COLO668 (cell line): ENCODE results near the gene CHIC2.

ENCODE experiments used
- DNase-seq: peaks from one replicate; lab custom pipeline; 2025; ENCODE audit not compliant: unreplicated experiment; lab: John Stamatoyannopoulos, UW

Gene CHIC2

GRCh38 chr4:54011201-54011600 is 53.2 kb downstream of the CHIC2 start:
- no peak for DNase-seq

GRCh38 chr4:54006755-54007154 is 57.6 kb downstream of the CHIC2 start:
- no peak for DNase-seq

- DNase-seq, result no peak
Measured at GRCh38 chr4:54005475-54005874, 58.9 kb downstream of the CHIC2 start.

- no peak for DNase-seq
Measured at GRCh38 chr4:54004463-54004862, 59.9 kb downstream of the CHIC2 start.

- no peak for DNase-seq
Measured at GRCh38 chr4:54001668-54002365, 62.6 kb downstream of the CHIC2 start.

- DNase-seq, result no peak
Measured at GRCh38 chr4:53997898-53998297, 66.5 kb downstream of the CHIC2 start.

GRCh38 chr4:53994382-53995102 is 69.9 kb downstream of the CHIC2 start:
- DNase-seq, result no peak

GRCh38 chr4:53992785-53993184 is 71.6 kb downstream of the CHIC2 start:
- DNase-seq, result no peak

GRCh38 chr4:53991821-53992220 is 72.6 kb downstream of the CHIC2 start:
- no peak for DNase-seq

GRCh38 chr4:53990641-53991040 is 73.8 kb downstream of the CHIC2 start:
- DNase-seq, result no peak

GRCh38 chr4:53987761-53988171 is 76.6 kb downstream of the CHIC2 start:
- no peak for DNase-seq

- DNase-seq, result no peak
Measured at GRCh38 chr4:53986062-53986461, 78.3 kb downstream of the CHIC2 start.

- no peak for DNase-seq
Measured at GRCh38 chr4:53981567-53981966, 82.8 kb downstream of the CHIC2 start.

GRCh38 chr4:53981066-53981465 is 83.3 kb downstream of the CHIC2 start:
- no peak for DNase-seq

- DNase-seq, result no peak
Measured at GRCh38 chr4:53974561-53974960, 89.8 kb downstream of the CHIC2 start.

GRCh38 chr4:53967986-53968385 is 96.4 kb downstream of the CHIC2 start:
- no peak for DNase-seq

GRCh38 chr4:53963781-53964180 is 100.6 kb downstream of the CHIC2 start:
- no peak for DNase-seq

GRCh38 chr4:53963336-53963735 is 101.1 kb downstream of the CHIC2 start:
- no peak for DNase-seq

- DNase-seq, result no peak
Measured at GRCh38 chr4:53962516-53963225, 101.7 kb downstream of the CHIC2 start.

GRCh38 chr4:53961351-53961750 is 103.1 kb downstream of the CHIC2 start:
- no peak for DNase-seq

- DNase-seq, result no peak
Measured at GRCh38 chr4:53960843-53961242, 103.6 kb downstream of the CHIC2 start.
